HepG2 (cell line): ENCODE results near the gene DLG2. TPM values are rescaled to one million over a fixed set of nuclear protein-coding genes. Genes with fewer than 3 reads are reported as not detected.

Source experiments
- ATAC-seq: fragments of 200-7000 bp; cut with Tn5 transposase; 3 replicates; pipeline ENCODE4 v1.9.1; 2020; ENCODE audit warnings: mild to moderate bottlenecking, moderate library complexity
- BruUV-seq: library from RNA; stranded (reverse); fragments of 400-500 nt; replicated peaks from 2 replicates; lab custom pipeline; 2021; lab: Mats Ljungman, UMichigan
- CTCF ChIA-PET: fragments of 300-600 bp; formaldehyde crosslinking; extraction: SDS; loops from one replicate; lab custom pipeline; 2021; ENCODE audit warnings: low total read pairs, inconsistent platforms, low intra/inter-chr PET ratio; lab: Yijun Ruan, JAX
- POLR2A ChIA-PET: fragments of 350-600 bp; sonication (Branson Sonifier 250); formaldehyde crosslinking; loops from one replicate; lab custom pipeline; 2020; ENCODE audit warnings: antibody characterized with exemption, inconsistent platforms; lab: Yijun Ruan, JAX
- DNase-seq: peaks from one replicate; pipeline ENCODE4 v3.0.0-alpha.2; 2015; ENCODE audit warnings: low spot score
- FAIRE-seq: peaks from 3 replicates; lab custom pipeline; 2011; peaks lifted over from hg19 to GRCh38; lab: Jason Lieb, UNC
- H2AFZ ChIP-seq: one replicate; pipeline ENCODE4 v1.6.1; 2011; ENCODE audit warnings: low read length, inconsistent platforms
- H3K27ac ChIP-seq: fragments of 300-600 bp; 3 replicates; pipeline ENCODE4 v1.8.0; 2011; ENCODE audit warnings: mixed run types, mild to moderate bottlenecking, mixed read lengths, low read length, inconsistent platforms; ENCODE audit not compliant: insufficient read depth; ENCODE audit errors: extremely low read length
- H3K27me3 ChIP-seq, 2 experiments: fragments of 200-600 bp in 1 of 2; 2 replicates in 1 of 2; 3 replicates in 1 of 2; pipeline versions ENCODE4 v1.6.0 to v1.8.0; 2011; ENCODE audit warnings: low read length in 2 of 2, mild to moderate bottlenecking in 2 of 2, moderate library complexity in 2 of 2, inconsistent platforms in 1 of 2; ENCODE audit not compliant: insufficient read depth in 2 of 2, control insufficient read depth in 1 of 2
- H3K36me3 ChIP-seq, 2 experiments: fragments of 200-600 bp in 1 of 2; replicated peaks in 1 of 2; 2 replicates in 1 of 2; 3 replicates in 1 of 2; pipeline versions ENCODE4 v1.5.1 to v1.8.0; 2011; ENCODE audit warnings: low read length in 2 of 2, inconsistent platforms in 1 of 2; ENCODE audit not compliant: insufficient read depth in 2 of 2, control insufficient read depth in 1 of 2
- H3K4me1 ChIP-seq: 2 replicates; pipeline ENCODE4 v1.5.1; 2012; ENCODE audit warnings: low read length, inconsistent platforms; ENCODE audit not compliant: insufficient read depth
- H3K4me2 ChIP-seq: 2 replicates; pipeline ENCODE4 v1.6.0; 2011; ENCODE audit warnings: low read depth, low read length, inconsistent platforms
- H3K4me3 ChIP-seq, 3 experiments: fragments of 200-600 bp in 1 of 3; sonication (generic), shearing (Covaris generic) in 1 of 3; replicated peaks in 1 of 3; 2 replicates each; pipeline ENCODE4 v1.5.1; 2011 to 2016; ENCODE audit warnings: low read length in 3 of 3, inconsistent platforms in 2 of 3, low read depth in 2 of 3, mild to moderate bottlenecking in 2 of 3, control low read depth in 1 of 3, mixed read lengths in 1 of 3; ENCODE audit not compliant: insufficient read depth in 1 of 3
- H3K79me2 ChIP-seq: one replicate; pipeline ENCODE4 v1.6.1; 2011; ENCODE audit warnings: low read length, inconsistent platforms; ENCODE audit not compliant: insufficient read depth
- H3K9ac ChIP-seq: 2 replicates; pipeline ENCODE4 v1.6.0; 2011; ENCODE audit warnings: mild to moderate bottlenecking, low read depth, low read length, inconsistent platforms; ENCODE audit not compliant: insufficient read depth
- H3K9me3 ChIP-seq: 2 replicates; pipeline ENCODE4 v1.5.1; 2012; ENCODE audit warnings: mild to moderate bottlenecking, low read length
- H4K20me1 ChIP-seq: 2 replicates; pipeline ENCODE4 v1.6.0; 2011; ENCODE audit warnings: inconsistent platforms, mild to moderate bottlenecking, low read length, moderate library complexity; ENCODE audit not compliant: insufficient read depth
- MAFG ChIP-seq: sonication (generic); formaldehyde crosslinking; IDR thresholded peaks from 2 replicates; pipeline ENCODE4 v1.5.1; 2020; ENCODE audit warnings: mild to moderate bottlenecking, missing genetic modification reagents
- MATR3 ChIP-seq: sonication (generic); formaldehyde crosslinking; IDR thresholded peaks from 2 replicates; pipeline ENCODE4 v1.4.0; 2020; ENCODE audit warnings: missing genetic modification reagents
- RAD21 ChIP-seq: fragments of 450-650 bp; formaldehyde crosslinking; IDR thresholded peaks from 2 replicates; pipeline ENCODE4 v1.5.0; 2020; ENCODE audit warnings: mild to moderate bottlenecking
- SMAD9 ChIP-seq: sonication (generic); formaldehyde crosslinking; IDR thresholded peaks from 2 replicates; pipeline ENCODE4 v1.5.1; 2020; ENCODE audit warnings: mild to moderate bottlenecking, missing genetic modification reagents
- TBP ChIP-seq: sonication (generic); formaldehyde crosslinking; IDR thresholded peaks from 2 replicates; pipeline ENCODE4 v1.5.0; 2020; ENCODE audit warnings: missing genetic modification reagents
- in situ Hi-C: cut with HindIII; loops from 2 replicates; pipeline ENCODE4 v1.10.0; 2017; ENCODE audit warnings: low pct_unique_long_range_greater_than_20kb; ENCODE audit not compliant: extremely low pct_ligation_motif_present
- intact Hi-C: fragments of 100-400 bp; cut with micrococcal nuclease; formaldehyde crosslinking; loops from one replicate; pipeline ENCODE4 v1.10.0; 2022; ENCODE audit not compliant: unreplicated experiment
- polyA plus RNA-seq, 8 experiments: library from polyadenylated mRNA; depleted of rRNA in 3 of 8; stranded (reverse) in 7 of 8; unstranded in 1 of 8; fragments of >200 nt; fragmentation: Illumina TruSeq in 4 of 8; extraction: Trizol in 4 of 8; gene quantifications; 2 replicates each; pipeline versions ENCODE4 v1.2.1 to v1.2.3, GENCODE V29; 2011 to 2016; ENCODE audit warnings: low read depth in 4 of 8, missing spikeins in 1 of 8, mixed read lengths in 1 of 8; ENCODE audit not compliant: insufficient read depth in 1 of 8
- total RNA-seq, 5 experiments: library from RNA; depleted of rRNA; stranded (reverse); fragments of >200 nt; fragmentation: Illumina TruSeq; extraction: Trizol; gene quantifications; 2 replicates each; pipeline ENCODE4 v1.2.3, GENCODE V29; 2016; ENCODE audit warnings: low read depth in 1 of 5
- TF ChIP-seq, protein P1 (sequence below): sonication (generic); formaldehyde crosslinking; IDR thresholded peaks from one replicate; pipeline ENCODE4 v1.5.1; 2020; ENCODE audit warnings: mild to moderate bottlenecking, missing genetic modification reagents; ENCODE audit errors: not compliant biosample characterization

The DLG2 gene
- total and polyA plus RNA-seq, 2 of the 13 experiments (the other 11 are each of a cell fraction or from before 2014, with no cell fraction given) = 0.46 to 1.0 TPM

DNA sequence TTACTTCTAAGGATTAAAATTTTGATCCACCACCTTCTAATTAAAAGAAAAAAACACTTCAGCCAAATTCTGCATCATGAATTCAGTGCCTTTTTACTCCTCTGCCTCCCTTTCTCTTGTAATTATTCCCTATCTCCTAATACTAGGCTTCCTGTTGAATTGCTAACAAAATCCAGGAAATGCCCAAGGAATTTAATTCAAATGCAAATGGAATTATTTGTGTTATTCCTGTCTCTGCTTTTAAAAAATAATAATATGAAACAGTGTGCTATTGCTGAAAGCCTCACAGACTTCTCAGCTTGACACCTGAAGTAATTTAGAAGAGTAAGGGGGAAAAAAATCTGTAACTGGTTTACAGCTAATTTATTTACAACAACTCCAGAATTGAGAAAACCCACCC is 85.5 kb downstream of the DLG2 start:
- Histone ChIP-seq H4K20me1 (no peaks in the 10 kb centered on the region), H3K79me2 (no peaks in the 10 kb centered on the region), H3K4me1 (no peaks in the 10 kb centered on the region), H3K9me3 (no peaks in the 10 kb centered on the region), H3K27me3 (no peaks in the 10 kb centered on the region), H3K36me3 (no peaks in the 10 kb centered on the region), H3K4me2 (no peak overlapping the region), H2AFZ (no peak overlapping the region), H3K27ac (no peak overlapping the region), H3K4me3 (no peak overlapping the region), H3K9ac (no peak overlapping the region)
- FAIRE-seq (no peak), ATAC-seq (no peak), DNase-seq (no peak)
- ChIA-PET CTCF (no interaction called here), POLR2A (no interaction called here)
- TF ChIP-seq MATR3 (no peak), TBP (CRISPR knock-in tag) (no peak), MAFG (CRISPR knock-in tag) (no peak), RAD21 (CRISPR knock-in tag) (no peak), SMAD9 (CRISPR knock-in tag) (no peak)
- TF ChIP-seq, protein P1, sequence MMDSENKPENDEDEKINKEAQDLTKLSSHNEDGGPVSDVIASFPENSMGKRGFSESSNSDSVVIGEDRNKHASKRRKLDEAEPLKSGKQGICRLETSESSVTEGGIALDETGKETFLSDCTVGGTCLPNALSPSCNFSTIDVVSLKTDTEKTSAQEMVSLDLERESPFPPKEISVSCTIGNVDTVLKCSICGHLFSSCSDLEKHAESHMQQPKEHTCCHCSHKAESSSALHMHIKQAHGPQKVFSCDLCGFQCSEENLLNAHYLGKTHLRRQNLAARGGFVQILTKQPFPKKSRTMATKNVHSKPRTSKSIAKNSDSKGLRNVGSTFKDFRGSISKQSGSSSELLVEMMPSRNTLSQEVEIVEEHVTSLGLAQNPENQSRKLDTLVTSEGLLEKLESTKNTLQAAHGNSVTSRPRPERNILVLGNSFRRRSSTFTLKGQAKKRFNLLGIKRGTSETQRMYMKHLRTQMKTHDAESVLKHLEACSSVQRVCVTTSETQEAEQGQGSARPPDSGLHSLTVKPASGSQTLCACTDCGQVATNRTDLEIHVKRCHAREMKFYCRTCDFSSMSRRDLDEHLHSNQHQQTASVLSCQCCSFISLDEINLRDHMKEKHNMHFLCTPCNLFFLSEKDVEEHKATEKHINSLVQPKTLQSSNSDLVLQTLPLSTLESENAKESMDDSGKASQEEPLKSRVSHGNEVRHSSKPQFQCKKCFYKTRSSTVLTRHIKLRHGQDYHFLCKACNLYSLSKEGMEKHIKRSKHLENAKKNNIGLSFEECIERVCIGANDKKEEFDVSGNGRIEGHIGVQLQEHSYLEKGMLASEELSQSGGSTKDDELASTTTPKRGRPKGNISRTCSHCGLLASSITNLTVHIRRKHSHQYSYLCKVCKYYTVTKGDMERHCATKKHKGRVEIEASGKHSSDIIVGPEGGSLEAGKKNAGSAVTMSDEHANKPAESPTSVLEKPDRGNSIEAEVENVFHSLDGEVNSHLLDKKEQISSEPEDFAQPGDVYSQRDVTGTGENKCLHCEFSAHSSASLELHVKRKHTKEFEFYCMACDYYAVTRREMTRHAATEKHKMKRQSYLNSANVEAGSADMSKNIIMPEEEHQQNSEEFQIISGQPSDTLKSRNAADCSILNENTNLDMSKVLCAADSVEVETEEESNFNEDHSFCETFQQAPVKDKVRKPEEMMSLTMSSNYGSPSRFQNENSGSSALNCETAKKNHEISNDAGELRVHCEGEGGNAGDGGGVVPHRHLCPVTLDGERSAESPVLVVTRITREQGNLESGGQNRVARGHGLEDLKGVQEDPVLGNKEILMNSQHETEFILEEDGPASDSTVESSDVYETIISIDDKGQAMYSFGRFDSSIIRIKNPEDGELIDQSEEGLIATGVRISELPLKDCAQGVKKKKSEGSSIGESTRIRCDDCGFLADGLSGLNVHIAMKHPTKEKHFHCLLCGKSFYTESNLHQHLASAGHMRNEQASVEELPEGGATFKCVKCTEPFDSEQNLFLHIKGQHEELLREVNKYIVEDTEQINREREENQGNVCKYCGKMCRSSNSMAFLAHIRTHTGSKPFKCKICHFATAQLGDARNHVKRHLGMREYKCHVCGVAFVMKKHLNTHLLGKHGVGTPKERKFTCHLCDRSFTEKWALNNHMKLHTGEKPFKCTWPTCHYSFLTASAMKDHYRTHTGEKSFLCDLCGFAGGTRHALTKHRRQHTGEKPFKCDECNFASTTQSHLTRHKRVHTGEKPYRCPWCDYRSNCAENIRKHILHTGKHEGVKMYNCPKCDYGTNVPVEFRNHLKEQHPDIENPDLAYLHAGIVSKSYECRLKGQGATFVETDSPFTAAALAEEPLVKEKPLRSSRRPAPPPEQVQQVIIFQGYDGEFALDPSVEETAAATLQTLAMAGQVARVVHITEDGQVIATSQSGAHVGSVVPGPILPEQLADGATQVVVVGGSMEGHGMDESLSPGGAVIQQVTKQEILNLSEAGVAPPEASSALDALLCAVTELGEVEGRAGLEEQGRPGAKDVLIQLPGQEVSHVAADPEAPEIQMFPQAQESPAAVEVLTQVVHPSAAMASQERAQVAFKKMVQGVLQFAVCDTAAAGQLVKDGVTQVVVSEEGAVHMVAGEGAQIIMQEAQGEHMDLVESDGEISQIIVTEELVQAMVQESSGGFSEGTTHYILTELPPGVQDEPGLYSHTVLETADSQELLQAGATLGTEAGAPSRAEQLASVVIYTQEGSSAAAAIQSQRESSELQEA (CRISPR knock-in tag) = no peak
- BruUV-seq = no TSS peak
- in situ Hi-C loops (no loop called here), intact Hi-C loops (no loop called here)
